ENCODE measurements around the gene PRSS3.
A peak's percentile ranks its signal among the peaks of the same experiment; 100 is the strongest.
"Not testable (repeated sequence)": the region's sequence is repeated elsewhere in the genome, so short reads cannot be mapped to it uniquely, and the experiment has no call there.

The PRSS3 gene

GRCh38 chr9:33817327-33818166 lies 22.2 kb downstream of the PRSS3 start:
- TF ChIP-seq PAX5 (IDR thresholded peaks at IDR 0.05; ENCODE audit: insufficient read depth, low read length, severe bottlenecking) (no peak), POU2F2 (IDR thresholded peaks at IDR 0.05; ENCODE audit: low read depth, low read length) (no peak), POLR2AphosphoS5 (IDR thresholded peaks at IDR 0.05; ENCODE audit: low read depth, low read length) (peak; percentile 5; the same call in 1 of the 2 replicates), TAF1 (IDR thresholded peaks at IDR 0.05; ENCODE audit: low read depth, low read length) (peak; percentile 34; the same call in 1 of the 2 replicates)
- FAIRE-seq (no peak), DNase-seq (ENCODE audit: insufficient read length, low spot score) (peak; percentile 45)

GRCh38 chr9:33818167-33818846 lies 22.9 kb downstream of the PRSS3 start:
- DNase-seq (ENCODE audit: insufficient read length, low spot score) (no peak), FAIRE-seq (peak; percentile 75)
- TF ChIP-seq POLR2A (IDR thresholded peaks at IDR 0.05; ENCODE audit: low read depth, low read length) = peak; percentile 39; the same call in 1 of the 2 replicates
- peak; percentile 7; the same call in 1 of the 2 replicates for TF ChIP-seq POLR2AphosphoS5 (IDR thresholded peaks at IDR 0.05; ENCODE audit: low read depth, low read length)
- TF ChIP-seq PAX5 (IDR thresholded peaks at IDR 0.05; ENCODE audit: insufficient read depth, low read length, severe bottlenecking) = no peak
- no peak for TF ChIP-seq POU2F2 (IDR thresholded peaks at IDR 0.05; ENCODE audit: low read depth, low read length)

DNA sequence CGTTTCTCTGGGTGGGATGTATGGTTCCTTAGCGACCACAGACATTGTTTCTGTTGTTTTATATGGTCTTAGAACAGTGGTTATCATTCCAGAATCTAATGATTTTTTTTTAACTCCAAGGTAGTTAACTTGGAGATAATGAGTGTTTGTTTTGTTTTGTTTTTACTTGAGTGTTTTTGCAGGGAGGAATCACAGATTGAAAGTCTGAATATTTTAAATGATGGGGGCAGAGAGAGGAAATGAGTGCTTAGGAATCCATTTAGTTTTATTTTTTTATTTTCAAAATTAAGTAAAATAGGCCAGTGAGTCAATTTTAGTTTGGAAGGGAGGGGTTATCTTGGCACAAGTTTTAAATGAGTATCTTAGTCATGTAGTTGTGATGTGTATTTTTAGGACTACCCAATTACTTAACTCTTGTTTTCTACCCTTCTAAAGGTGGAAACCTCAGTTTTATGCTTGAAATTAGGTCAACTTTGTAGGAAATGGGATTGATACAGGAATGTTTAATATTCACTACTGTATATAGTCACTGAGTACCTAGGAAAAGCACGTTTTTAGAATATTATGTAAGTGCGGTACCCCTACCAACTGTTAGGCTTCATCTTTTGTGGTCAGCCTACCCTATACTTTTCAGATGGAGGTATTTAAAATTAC lies 23.6 kb downstream of the PRSS3 start:
- DNase-seq (ENCODE audit: insufficient read length, low spot score) (no peak), FAIRE-seq (no peak)
- TF ChIP-seq POLR2A (IDR thresholded peaks at IDR 0.05; ENCODE audit: low read depth, low read length) (0 out of 2 replicates have a peak, but pooled peaks have one; percentile 22), TAF1 (IDR thresholded peaks at IDR 0.05; ENCODE audit: low read depth, low read length) (no peak)

DNA sequence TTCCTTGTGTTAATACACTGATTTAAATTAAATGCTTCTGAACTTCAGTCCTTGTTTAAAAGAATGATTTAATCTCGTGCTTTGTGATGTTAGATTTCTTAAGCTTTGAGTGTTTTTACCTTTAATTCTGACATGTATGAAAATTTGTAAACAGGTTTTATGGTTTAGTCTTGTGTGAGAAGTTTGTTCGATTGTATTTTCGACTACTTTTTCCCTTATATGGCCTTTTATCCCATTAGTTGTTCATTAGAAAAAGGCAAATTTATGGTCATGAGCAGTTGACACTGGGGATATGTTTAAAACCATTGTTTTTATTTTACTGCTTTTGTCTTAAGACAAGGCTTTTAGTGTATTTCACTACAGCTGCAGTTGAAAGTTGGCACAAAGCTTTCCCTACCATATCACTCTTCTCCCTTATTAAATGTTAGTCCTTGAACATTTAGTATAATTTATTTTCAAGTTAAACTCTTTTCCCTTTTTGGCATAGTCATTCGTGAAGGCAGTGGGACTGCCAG lies 24.9 kb downstream of the PRSS3 start:
- DNase-seq (ENCODE audit: insufficient read length, low spot score) = no peak
- FAIRE-seq = no peak
- TF ChIP-seq TAF1 (IDR thresholded peaks at IDR 0.05; ENCODE audit: low read depth, low read length) = no peak
- TF ChIP-seq POLR2A (IDR thresholded peaks at IDR 0.05; ENCODE audit: low read depth, low read length) = no peak
- no peak for TF ChIP-seq POU2F2 (IDR thresholded peaks at IDR 0.05; ENCODE audit: low read depth, low read length)
- TF ChIP-seq SPI1 (IDR thresholded peaks at IDR 0.05; ENCODE audit: low read depth, low read length) = no peak
- no peak for TF ChIP-seq POLR2AphosphoS5 (IDR thresholded peaks at IDR 0.05; ENCODE audit: low read depth, low read length)
- TF ChIP-seq PAX5 (IDR thresholded peaks at IDR 0.05; ENCODE audit: insufficient read depth, low read length, severe bottlenecking) = no peak

DNA sequence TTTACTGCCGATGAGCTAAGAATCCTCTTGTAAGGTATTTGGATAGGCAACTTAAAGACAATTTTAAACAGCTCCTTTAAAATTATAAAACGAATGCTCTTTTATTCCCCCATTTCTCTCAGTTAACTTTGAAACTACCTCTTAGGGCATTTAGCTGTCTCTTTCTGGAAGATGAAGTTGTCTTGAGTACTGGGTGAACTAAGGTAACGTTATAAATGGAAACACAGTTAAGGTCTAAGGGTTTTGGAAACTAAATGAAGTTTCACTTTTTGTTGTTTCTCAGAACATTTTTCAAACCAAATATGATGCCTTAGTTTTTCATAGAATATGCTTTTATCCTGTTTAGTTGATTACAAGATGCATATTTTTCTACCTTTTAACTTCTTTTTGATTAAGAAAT lies 28.4 kb downstream of the PRSS3 start:
- FAIRE-seq (no peak), DNase-seq (ENCODE audit: insufficient read length, low spot score) (no peak)
- no peak for TF ChIP-seq POLR2A (IDR thresholded peaks at IDR 0.05; ENCODE audit: low read depth, low read length)
- no peak for TF ChIP-seq SPI1 (IDR thresholded peaks at IDR 0.05; ENCODE audit: low read depth, low read length)
- no peak for TF ChIP-seq POU2F2 (IDR thresholded peaks at IDR 0.05; ENCODE audit: low read depth, low read length)
- TF ChIP-seq POLR2AphosphoS5 (IDR thresholded peaks at IDR 0.05; ENCODE audit: low read depth, low read length) = no peak
- no peak for TF ChIP-seq TAF1 (IDR thresholded peaks at IDR 0.05; ENCODE audit: low read depth, low read length)
- no peak for TF ChIP-seq PAX5 (IDR thresholded peaks at IDR 0.05; ENCODE audit: insufficient read depth, low read length, severe bottlenecking)

GRCh38 chr9:33827285-33827684 lies 31.9 kb downstream of the PRSS3 start:
- not testable (repeated sequence) for DNase-seq (ENCODE audit: insufficient read length, low spot score); FAIRE-seq

DNA sequence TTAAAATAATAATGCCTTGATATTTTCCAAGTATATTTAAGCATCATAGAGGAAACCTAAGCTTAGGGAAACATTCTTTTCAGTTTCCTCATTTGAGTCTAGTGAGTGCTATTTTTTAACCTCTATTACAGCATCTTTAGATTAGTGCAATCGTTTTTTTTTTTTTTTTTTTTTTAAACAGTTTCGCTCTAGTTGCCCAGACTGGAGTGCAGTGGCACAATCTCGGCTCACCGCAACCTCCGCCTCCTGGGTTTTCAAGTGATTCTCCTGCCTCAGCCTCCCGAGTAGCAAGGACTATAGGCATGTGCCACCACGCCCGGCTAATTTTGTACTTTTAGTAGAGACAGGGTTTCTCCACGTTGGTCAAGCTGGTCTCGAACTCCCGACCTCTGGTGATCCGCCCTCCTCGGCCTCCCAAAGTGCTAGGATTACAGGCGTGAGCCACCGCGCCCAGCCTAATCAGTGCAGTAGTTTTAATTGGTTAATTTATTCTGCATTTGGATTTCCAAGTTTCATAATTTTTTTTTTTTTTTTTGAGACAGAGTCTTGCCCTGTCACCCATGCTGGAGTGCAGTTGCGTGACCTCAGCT lies 34.4 kb downstream of the PRSS3 start:
- not testable (repeated sequence) for FAIRE-seq

DNA sequence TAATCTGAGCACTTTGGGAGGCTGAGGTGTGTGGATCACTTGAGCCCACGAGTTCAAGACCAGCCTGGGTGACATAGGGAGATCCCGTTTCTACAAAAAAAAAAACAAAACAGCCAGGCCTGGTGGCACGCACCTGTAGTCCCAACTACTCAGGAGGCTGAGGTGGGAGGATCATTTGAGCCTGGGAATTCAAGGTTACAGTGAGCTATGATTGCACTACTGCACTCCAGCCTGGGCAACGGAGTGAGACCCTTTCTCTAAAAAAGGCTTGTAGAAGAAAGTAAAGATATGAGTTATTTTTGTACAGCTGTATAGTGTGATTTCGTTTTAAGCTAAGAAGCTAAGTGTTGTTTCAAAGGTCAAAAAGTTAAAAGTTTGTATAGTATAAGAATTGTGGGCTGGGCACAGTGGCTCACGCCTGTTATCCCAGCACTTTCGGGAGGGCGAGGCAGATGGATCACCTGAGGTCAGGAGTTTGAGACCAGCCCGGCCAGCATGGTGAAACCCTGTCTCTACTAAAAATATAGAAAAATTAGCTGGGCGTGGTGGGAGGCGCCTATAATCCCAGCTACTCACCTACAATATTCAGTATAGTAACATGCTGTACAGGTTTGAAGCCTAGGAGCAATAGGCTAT lies 40.4 kb downstream of the PRSS3 start:
- DNase-seq (ENCODE audit: insufficient read length, low spot score) = no peak
- TF ChIP-seq SPI1 (IDR thresholded peaks at IDR 0.05; ENCODE audit: low read depth, low read length) (no peak), POLR2A (IDR thresholded peaks at IDR 0.05; ENCODE audit: low read depth, low read length) (no peak), PAX5 (IDR thresholded peaks at IDR 0.05; ENCODE audit: insufficient read depth, low read length, severe bottlenecking) (no peak), POLR2AphosphoS5 (IDR thresholded peaks at IDR 0.05; ENCODE audit: low read depth, low read length) (no peak), TAF1 (IDR thresholded peaks at IDR 0.05; ENCODE audit: low read depth, low read length) (no peak), POU2F2 (IDR thresholded peaks at IDR 0.05; ENCODE audit: low read depth, low read length) (no peak)
- no peak for FAIRE-seq

More for the DNA sequence above, 34.4 kb downstream of the PRSS3 start:
- not testable (repeated sequence) for DNase-seq (ENCODE audit: insufficient read length, low spot score)

GRCh38 chr9:33836261-33836660 lies 40.9 kb downstream of the PRSS3 start:
- peak; percentile 54 for FAIRE-seq
- not testable (repeated sequence) for DNase-seq (ENCODE audit: insufficient read length, low spot score)

GRCh38 chr9:33837138-33837537 lies 41.8 kb downstream of the PRSS3 start:
- TF ChIP-seq POU2F2 (IDR thresholded peaks at IDR 0.05; ENCODE audit: low read depth, low read length) = no peak
- TF ChIP-seq SPI1 (IDR thresholded peaks at IDR 0.05; ENCODE audit: low read depth, low read length) = no peak
- no peak for TF ChIP-seq POLR2AphosphoS5 (IDR thresholded peaks at IDR 0.05; ENCODE audit: low read depth, low read length)
- no peak for TF ChIP-seq PAX5 (IDR thresholded peaks at IDR 0.05; ENCODE audit: insufficient read depth, low read length, severe bottlenecking)
- FAIRE-seq (no peak), DNase-seq (ENCODE audit: insufficient read length, low spot score) (no peak)

Data from GM12891 (cell line).